HG03442 (cell line): ENCODE measurements around the gene RFX2.

Experiments used
- ATAC-seq: cut with Tn5 transposase; IDR thresholded peaks from one replicate; pipeline ENCODE4 v1.9.1; 2021; ENCODE audit warnings: mild to moderate bottlenecking, moderate library complexity; ENCODE audit not compliant: unreplicated experiment

Gene RFX2

GRCh38 chr19:5959260-5960004, 150.9 kb downstream of the RFX2 start:
- no peak for ATAC-seq

GRCh38 chr19:5958851-5959122, 151.5 kb downstream of the RFX2 start:
- ATAC-seq: no peak

- ATAC-seq: no peak
These were observed 152.0 kb downstream of the RFX2 start for GRCh38 chr19:5958074-5958850.

GRCh38 chr19:5957170-5957569, 153.1 kb downstream of the RFX2 start:
- no peak for ATAC-seq

GRCh38 chr19:5956728-5957127, 153.6 kb downstream of the RFX2 start:
- ATAC-seq: no peak

GRCh38 chr19:5956323-5956722, 154.0 kb downstream of the RFX2 start:
- ATAC-seq: no peak

- ATAC-seq: no peak
These were observed 154.7 kb downstream of the RFX2 start for GRCh38 chr19:5955636-5955935.

- no peak for ATAC-seq
These were observed 156.0 kb downstream of the RFX2 start for GRCh38 chr19:5954293-5954692.

GRCh38 chr19:5953680-5954213, 156.6 kb downstream of the RFX2 start:
- no peak for ATAC-seq

- no peak for ATAC-seq
These were observed 157.2 kb downstream of the RFX2 start for GRCh38 chr19:5953030-5953589.

- ATAC-seq: no peak
These were observed 157.9 kb downstream of the RFX2 start for GRCh38 chr19:5952193-5953029.

GRCh38 chr19:5951338-5951861, 158.9 kb downstream of the RFX2 start:
- no peak for ATAC-seq

- ATAC-seq: no peak
These were observed 159.6 kb downstream of the RFX2 start for GRCh38 chr19:5950741-5951140.

GRCh38 chr19:5949792-5950305, 160.5 kb downstream of the RFX2 start:
- ATAC-seq: no peak

- no peak for ATAC-seq
These were observed 161.3 kb downstream of the RFX2 start for GRCh38 chr19:5948752-5949564.

- ATAC-seq: no peak
These were observed 162.9 kb downstream of the RFX2 start for GRCh38 chr19:5947435-5947834.

- no peak for ATAC-seq
These were observed 166.7 kb downstream of the RFX2 start for GRCh38 chr19:5943623-5944022.
